ENCODE measurements around the gene KCTD10.

The KCTD10 gene

GRCh38 chr12:109494348-109494881 is 17.3 kb upstream of the KCTD10 start:
- no peak for DNase-seq (ENCODE audit: low spot score)

GRCh38 chr12:109493938-109494337 is 16.8 kb upstream of the KCTD10 start:
- DNase-seq (ENCODE audit: low spot score) = no peak

GRCh38 chr12:109493090-109493489 is 16.0 kb upstream of the KCTD10 start:
- no peak for DNase-seq (ENCODE audit: low spot score)

- DNase-seq (ENCODE audit: low spot score) = no peak
Measured at GRCh38 chr12:109492371-109492770, 15.3 kb upstream of the KCTD10 start.

GRCh38 chr12:109491671-109492070 is 14.6 kb upstream of the KCTD10 start:
- DNase-seq (ENCODE audit: low spot score) = no peak

GRCh38 chr12:109489955-109490565 is 13.0 kb upstream of the KCTD10 start:
- no peak for DNase-seq (ENCODE audit: low spot score)

GRCh38 chr12:109489016-109489954 is 12.2 kb upstream of the KCTD10 start:
- DNase-seq (ENCODE audit: low spot score) = no peak

GRCh38 chr12:109488051-109488665 is 11.1 kb upstream of the KCTD10 start:
- DNase-seq (ENCODE audit: low spot score) = no peak

GRCh38 chr12:109487181-109488050 is 10.3 kb upstream of the KCTD10 start:
- no peak for DNase-seq (ENCODE audit: low spot score)

- no peak for DNase-seq (ENCODE audit: low spot score)
Measured at GRCh38 chr12:109485201-109485600, 8.1 kb upstream of the KCTD10 start.

GRCh38 chr12:109483346-109483745 is 6.2 kb upstream of the KCTD10 start:
- no peak for DNase-seq (ENCODE audit: low spot score)

- DNase-seq (ENCODE audit: low spot score) = no peak
Measured at GRCh38 chr12:109482894-109483293, 5.8 kb upstream of the KCTD10 start.

GRCh38 chr12:109482491-109482890 is 5.4 kb upstream of the KCTD10 start:
- DNase-seq (ENCODE audit: low spot score) = no peak

GRCh38 chr12:109481863-109482262 is 4.8 kb upstream of the KCTD10 start:
- no peak for DNase-seq (ENCODE audit: low spot score)

- no peak for DNase-seq (ENCODE audit: low spot score)
Measured at GRCh38 chr12:109480356-109480755, 3.3 kb upstream of the KCTD10 start.

- no peak for DNase-seq (ENCODE audit: low spot score)
Measured at GRCh38 chr12:109479761-109480160, 2.7 kb upstream of the KCTD10 start.

- no peak for DNase-seq (ENCODE audit: low spot score)
Measured at GRCh38 chr12:109477963-109478315, 839 bp upstream of the KCTD10 start.

- no peak for DNase-seq (ENCODE audit: low spot score)
Measured at GRCh38 chr12:109476807-109477184, 304 bp downstream of the KCTD10 start.

- peak; percentile 8 for DNase-seq (ENCODE audit: low spot score)
Measured at GRCh38 chr12:109475993-109476806, 900 bp downstream of the KCTD10 start.

- DNase-seq (ENCODE audit: low spot score) = no peak
Measured at GRCh38 chr12:109475121-109475520, 2.0 kb downstream of the KCTD10 start.

Data from hematopoietic multipotent progenitor cell treated with erythropoietin and hydrocortisone succinate and interleukin-3 and kit ligand, for 17 days (in vitro differentiated cells).